GM19455 (cell line): ENCODE data around the gene RNU6-9.

Experiments used
- ATAC-seq: cut with Tn5 transposase; IDR thresholded peaks from one replicate; pipeline ENCODE4 v1.9.1; 2021; ENCODE audit not compliant: unreplicated experiment

The RNU6-9 gene

DNA sequence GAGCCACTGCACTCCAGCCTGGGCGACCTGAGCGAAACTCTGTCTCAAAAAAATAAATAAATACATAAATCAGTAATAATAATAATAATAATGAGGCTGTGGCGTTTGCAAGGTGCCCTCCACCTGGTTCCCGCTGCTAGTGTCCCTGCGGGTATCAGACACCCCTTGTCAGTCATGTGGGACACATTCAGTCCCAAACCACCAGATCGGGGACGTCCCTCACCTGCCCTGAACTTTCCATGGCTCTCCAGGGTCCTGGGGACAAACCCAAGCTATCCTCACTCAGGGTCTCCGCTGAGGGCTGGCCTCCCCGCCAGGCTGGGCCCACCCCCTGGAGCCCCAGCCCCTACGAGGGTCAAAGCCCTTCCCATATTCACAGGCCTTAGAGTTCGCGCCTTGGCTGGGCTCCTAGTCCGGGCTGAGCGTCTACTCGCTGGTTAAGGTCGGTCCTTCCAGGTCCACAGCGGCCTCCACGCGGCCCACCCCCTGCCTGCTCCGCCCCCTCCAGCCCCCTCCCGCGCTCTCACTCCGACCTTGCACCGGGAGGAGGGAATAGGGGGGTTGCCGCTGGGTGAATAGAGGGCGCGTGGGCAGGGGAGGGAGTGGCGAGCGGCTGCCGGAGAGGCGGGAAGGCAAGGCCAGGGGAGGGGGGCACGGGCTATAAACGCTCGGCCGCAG is 23.5 kb downstream of the RNU6-9 start:
- ATAC-seq = no peak

DNA sequence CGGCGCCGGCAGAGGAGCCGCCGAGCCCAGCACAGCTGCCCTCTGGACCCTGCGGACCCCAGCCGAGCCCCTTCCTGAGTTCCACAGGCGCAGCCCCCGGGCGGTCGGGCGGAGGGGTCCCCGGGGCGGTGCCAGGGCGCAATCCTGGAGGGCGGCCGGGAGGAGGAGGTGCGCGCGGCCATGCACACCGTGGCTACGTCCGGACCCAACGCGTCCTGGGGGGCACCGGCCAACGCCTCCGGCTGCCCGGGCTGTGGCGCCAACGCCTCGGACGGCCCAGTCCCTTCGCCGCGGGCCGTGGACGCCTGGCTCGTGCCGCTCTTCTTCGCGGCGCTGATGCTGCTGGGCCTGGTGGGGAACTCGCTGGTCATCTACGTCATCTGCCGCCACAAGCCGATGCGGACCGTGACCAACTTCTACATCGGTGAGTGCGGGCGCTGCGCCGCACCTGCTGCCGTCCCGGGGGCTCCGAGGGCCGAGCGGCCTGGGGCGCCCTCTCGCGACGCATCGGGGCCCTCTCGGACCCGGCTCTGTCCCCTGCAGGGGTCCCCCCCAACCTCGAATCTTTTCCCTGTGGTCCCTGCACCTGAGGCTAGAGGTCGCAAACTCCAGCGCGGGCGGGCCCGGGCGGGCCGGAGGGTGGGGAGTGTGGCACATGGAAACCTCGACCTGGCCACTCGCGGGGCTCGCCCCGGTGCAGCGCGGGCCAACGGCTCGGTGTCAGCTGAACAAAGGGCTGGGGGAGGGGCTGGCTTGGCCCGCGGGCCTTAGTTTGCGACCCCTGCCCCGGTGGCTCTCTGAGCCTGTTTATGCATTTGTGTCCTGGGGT is 24.3 kb downstream of the RNU6-9 start, which contains the start of gene KISS1R:
Gene KISS1R (plus strand): TSS at position 11 of the 829 bp plus-strand sequence. CDS start 170 bp downstream, at position 181.
- ATAC-seq = no peak

DNA sequence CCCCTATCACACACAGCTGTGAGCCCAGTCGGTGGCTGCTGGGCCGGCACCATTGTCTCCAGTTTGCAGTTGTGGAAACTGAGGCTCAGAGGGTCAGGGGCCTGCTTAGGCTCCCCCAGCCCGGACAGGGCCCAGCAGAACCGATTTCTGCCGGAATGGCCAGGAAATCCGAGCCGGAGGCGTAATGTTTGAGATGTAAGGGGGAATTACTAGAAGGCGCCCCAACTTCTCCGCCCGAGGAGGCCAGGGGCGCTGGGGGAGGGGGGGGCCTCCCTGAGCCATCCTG is 24.8 kb downstream of the RNU6-9 start:
- ATAC-seq = no peak

GRCh38 chr19:918481-919198 is 25.4 kb downstream of the RNU6-9 start:
- no peak for ATAC-seq

DNA sequence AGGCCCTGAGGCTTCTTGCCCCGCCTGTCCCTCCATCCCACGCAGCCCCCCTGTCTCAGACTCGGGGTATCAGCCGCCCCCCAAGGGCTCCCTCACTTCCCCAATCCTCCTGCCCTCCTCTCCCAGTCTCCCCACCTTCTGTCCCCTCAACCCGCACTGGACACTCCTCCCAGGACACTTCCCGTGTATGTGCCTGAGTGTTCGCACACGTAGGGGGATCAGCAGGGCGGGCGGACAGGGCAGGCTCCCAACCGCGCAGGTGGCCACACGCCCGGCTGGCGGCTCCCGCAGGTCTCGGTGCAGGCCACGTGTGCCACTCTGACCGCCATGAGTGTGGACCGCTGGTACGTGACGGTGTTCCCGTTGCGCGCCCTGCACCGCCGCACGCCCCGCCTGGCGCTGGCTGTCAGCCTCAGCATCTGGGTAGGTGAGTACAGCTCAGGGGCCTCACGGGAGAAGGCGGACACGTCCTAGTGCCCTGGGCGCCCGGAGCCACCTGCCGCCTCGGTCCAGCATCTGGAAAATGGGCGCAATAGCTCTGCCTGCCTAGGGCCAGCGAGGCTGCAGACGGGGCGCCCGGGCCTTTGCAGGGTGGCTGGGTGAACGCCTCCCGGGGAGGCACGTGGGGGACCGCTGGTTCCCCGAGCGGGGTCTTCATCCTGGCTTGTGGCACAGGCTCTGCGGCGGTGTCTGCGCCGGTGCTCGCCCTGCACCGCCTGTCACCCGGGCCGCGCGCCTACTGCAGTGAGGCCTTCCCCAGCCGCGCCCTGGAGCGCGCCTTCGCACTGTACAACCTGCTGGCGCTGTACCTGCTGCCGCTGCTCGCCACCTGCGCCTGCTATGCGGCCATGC is 26.1 kb downstream of the RNU6-9 start:
- no peak for ATAC-seq

- no peak for ATAC-seq
Measured at GRCh38 chr19:920051-920864, 27.0 kb downstream of the RNU6-9 start.

- peak; percentile 0 for ATAC-seq
Measured at GRCh38 chr19:924553-925086, 31.3 kb downstream of the RNU6-9 start.

GRCh38 chr19:925087-925525 is 31.8 kb downstream of the RNU6-9 start:
- peak; percentile 37 for ATAC-seq

GRCh38 chr19:925526-926322 is 32.4 kb downstream of the RNU6-9 start, which contains the start of gene ARID3A:
ARID3A (plus strand) TSS chr19:926035; CDS start chr19:929529, 3,494 bp downstream.
- peak; percentile 45 for ATAC-seq

- ATAC-seq = no peak
Measured at GRCh38 chr19:926323-926588, 33.0 kb downstream of the RNU6-9 start.

GRCh38 chr19:926589-927350 is 33.5 kb downstream of the RNU6-9 start:
- no peak for ATAC-seq

DNA sequence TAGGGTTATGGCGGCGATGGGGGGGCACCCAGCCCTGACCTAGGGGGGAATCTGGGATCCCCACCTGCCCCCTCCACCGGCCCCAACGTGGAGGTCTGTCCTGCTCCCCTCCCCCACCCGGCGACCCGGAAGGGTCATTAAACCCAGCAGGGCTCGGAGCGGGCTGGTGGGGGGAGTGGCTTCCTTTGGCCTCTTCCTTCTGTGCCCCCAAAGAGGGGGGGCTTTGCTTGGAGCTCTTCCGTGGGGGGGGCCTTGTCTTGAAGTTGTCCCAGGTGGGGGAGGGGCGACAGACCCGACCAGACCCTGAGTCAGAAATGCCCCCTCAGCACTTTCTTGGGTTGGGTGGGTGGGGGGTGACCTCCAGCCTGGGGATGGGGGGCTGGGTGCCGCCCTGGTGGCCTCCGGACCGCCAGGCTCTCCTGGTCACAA is 34.1 kb downstream of the RNU6-9 start:
- no peak for ATAC-seq

GRCh38 chr19:927780-928401 is 34.6 kb downstream of the RNU6-9 start:
- no peak for ATAC-seq

- ATAC-seq = no peak
Measured at GRCh38 chr19:928471-929202, 35.4 kb downstream of the RNU6-9 start.

DNA sequence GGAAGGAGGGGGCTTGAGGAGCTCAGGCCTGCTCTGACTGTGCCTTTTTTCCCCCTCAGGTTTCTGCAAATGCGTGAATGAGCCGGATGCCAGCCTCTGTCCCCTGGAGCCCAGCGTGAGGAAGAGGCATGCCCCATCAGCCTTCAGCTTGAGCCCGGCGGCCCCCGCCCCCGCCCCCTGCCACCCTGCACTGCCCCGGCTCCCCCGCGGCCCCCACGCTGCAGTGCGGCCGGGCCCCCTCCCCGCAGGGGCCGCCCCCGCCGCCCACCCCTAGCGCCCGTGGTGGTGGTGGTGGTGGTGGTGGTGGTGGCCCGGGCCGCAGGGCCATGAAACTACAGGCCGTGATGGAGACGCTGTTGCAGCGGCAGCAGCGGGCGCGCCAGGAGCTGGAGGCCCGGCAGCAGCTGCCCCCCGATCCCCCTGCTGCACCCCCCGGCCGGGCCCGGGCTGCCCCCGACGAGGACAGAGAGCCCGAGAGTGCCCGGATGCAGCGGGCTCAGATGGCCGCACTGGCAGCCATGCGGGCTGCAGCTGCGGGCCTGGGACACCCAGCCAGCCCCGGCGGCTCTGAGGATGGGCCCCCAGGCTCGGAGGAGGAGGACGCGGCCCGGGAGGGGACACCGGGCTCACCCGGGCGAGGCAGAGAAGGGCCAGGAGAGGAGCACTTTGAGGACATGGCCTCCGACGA is 36.1 kb downstream of the RNU6-9 start:
- no peak for ATAC-seq

DNA sequence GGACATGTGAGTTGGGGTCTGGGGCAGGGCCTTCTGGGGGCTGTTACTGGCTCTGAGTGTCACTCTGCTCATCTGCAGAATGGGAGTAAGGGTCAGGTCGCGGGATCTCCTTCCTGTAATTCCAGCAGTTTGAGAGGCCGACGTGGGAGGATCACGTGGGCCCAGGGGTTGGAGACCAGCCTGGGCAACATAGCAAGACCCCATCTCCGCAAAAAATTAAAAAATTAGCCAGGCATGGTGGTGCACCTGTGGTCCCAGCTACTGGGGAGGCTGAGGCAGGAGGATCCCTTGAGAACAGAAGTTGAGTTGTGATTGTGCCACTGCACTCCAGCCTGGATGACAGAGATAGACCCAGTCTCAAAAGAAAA is 36.6 kb downstream of the RNU6-9 start:
- ATAC-seq = no peak
